ENCODE measurements around the gene ARSG.

GRCh38 chr17:68315930-68316329 lies 24.6 kb downstream of the ARSG start:
- TF ChIP-seq EZH2 (IDR thresholded peaks at IDR 0.05; ENCODE audit: borderline replicate concordance, low read depth, low read length, severe bottlenecking) = no peak
- TF ChIP-seq CTCF (IDR thresholded peaks at IDR 0.05; ENCODE audit: extremely low read depth in 1 of 2, insufficient read depth in 1 of 2, low read depth in 1 of 2, low read length in 2 of 2) = no peak
- TF ChIP-seq MAX (IDR thresholded peaks at IDR 0.05; ENCODE audit: insufficient read depth, insufficient read length) = no peak
- TF ChIP-seq POLR2AphosphoS5 (IDR thresholded peaks at IDR 0.05; ENCODE audit: insufficient read depth, low read depth, low read length) = no peak
- TF ChIP-seq FOS (IDR thresholded peaks at IDR 0.05; ENCODE audit: borderline replicate concordance, insufficient read depth, low read length) = no peak
- no peak for TF ChIP-seq POLR2A (IDR thresholded peaks at IDR 0.05; ENCODE audit: low read depth, low read length)
- TF ChIP-seq MYC (IDR thresholded peaks at IDR 0.05; ENCODE audit: low read depth, low read length) = no peak
- TF ChIP-seq GATA2 (IDR thresholded peaks at IDR 0.05; ENCODE audit: insufficient read depth, insufficient read length, low read depth, low read length) = no peak
- TF ChIP-seq JUN (IDR thresholded peaks at IDR 0.05; ENCODE audit: borderline replicate concordance, insufficient read depth, insufficient read length, low read depth) = no peak
